ENCODE measurements around the gene PHB1. TPM values are rescaled to one million over a fixed set of nuclear protein-coding genes. Genes with fewer than 3 reads are reported as not detected.

Gene PHB1
- total and polyA plus RNA-seq, 2 of the 8 experiments (the other 6 are each of a cell fraction or from before 2014, with no cell fraction given): 386 to 597 TPM

DNA sequence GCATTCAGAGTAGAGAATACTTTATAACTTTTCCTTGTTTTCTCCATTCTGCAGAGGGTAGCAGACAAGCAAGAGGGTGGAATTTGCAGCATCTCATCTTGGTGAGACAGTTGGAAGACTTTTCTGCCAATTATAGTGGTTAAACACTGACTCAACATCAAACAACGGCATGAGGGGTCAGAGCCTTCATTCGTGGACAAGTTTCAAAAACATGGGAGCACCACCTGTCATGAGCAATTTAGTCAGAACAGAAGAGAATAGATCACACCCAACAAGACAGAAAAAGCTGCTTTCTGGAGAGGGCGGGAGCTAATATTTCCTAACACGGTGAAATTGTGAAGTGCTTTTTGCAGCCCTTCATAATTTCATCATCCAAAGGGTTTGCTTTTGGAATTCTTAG is 34.8 kb downstream of the PHB1 start:
- H2BK120ac ChIP-seq (replicated peaks; ENCODE audit: low read depth, low read length): no peak overlapping the region

More for the DNA sequence above, 34.8 kb downstream of the PHB1 start:
- ChIA-PET CTCF (ENCODE audit: partially characterized antibody) (interaction anchor here (1.9 to 7.5 kb wide), 2 partner anchors 13 to 39 kb away, joined by 4 to 65 read pairs; no protein-coding TSS in a partner anchor), POLR2A (ENCODE audit: partially characterized antibody) (no interaction called here)
- H3K4me1 ChIP-seq (replicated peaks in 1 of 4; ENCODE audit: control insufficient read depth in 3 of 4, insufficient read depth in 4 of 4, low read length in 3 of 4): peaks cover 4 to 8% (median 6%) of the 10 kb centered on the region in 4 experiments; a peak in 4 of 7 replicates
- no peak overlapping the region for H3K4me2 ChIP-seq (ENCODE audit: insufficient read depth in 1 of 2, low read depth in 2 of 2, low read length in 2 of 2)
- H4K20me1 ChIP-seq (replicated peaks in 1 of 2; ENCODE audit: control insufficient read depth in 1 of 2, insufficient read depth in 2 of 2, low read length in 2 of 2): no peaks in the 10 kb centered on the region
- no peak overlapping the region for H4K91ac ChIP-seq (replicated peaks; ENCODE audit: insufficient read length, low read length)
- no peak overlapping the region for H2BK15ac ChIP-seq (ENCODE audit: low read length)
- H3K4ac ChIP-seq (replicated peaks; ENCODE audit: insufficient read length, low read depth, low read length): no peak overlapping the region
- TF ChIP-seq, protein P1, sequence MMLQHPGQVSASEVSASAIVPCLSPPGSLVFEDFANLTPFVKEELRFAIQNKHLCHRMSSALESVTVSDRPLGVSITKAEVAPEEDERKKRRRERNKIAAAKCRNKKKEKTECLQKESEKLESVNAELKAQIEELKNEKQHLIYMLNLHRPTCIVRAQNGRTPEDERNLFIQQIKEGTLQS (IDR thresholded peaks at IDR 0.05; ENCODE audit: insufficient read depth, low read depth, low read length): no peak
- TF ChIP-seq RAD21 (IDR thresholded peaks at IDR 0.05 in 1 of 2, conservative IDR thresholded peaks at IDR 0.05 in 1 of 2; ENCODE audit: low read depth in 2 of 2, low read length in 2 of 2) (no peak), SAP30 (IDR thresholded peaks at IDR 0.05; ENCODE audit: insufficient read depth, insufficient replicate concordance, low read length) (no peak), SIN3A (conservative IDR thresholded peaks at IDR 0.05 in 1 of 2, IDR thresholded peaks at IDR 0.05 in 1 of 2; ENCODE audit: low read depth in 1 of 2, low read length in 2 of 2) (no peak), RNF2 (IDR thresholded peaks at IDR 0.05; ENCODE audit: borderline replicate concordance, low read depth, low read length, missing control alignments, poor library complexity, severe bottlenecking) (no peak), TAF7 (optimal IDR thresholded peaks at IDR 0.05; ENCODE audit: borderline replicate concordance, low read depth, low read length) (no peak)
- TF ChIP-seq, protein P2, sequence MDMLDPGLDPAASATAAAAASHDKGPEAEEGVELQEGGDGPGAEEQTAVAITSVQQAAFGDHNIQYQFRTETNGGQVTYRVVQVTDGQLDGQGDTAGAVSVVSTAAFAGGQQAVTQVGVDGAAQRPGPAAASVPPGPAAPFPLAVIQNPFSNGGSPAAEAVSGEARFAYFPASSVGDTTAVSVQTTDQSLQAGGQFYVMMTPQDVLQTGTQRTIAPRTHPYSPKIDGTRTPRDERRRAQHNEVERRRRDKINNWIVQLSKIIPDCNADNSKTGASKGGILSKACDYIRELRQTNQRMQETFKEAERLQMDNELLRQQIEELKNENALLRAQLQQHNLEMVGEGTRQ (IDR thresholded peaks at IDR 0.05; ENCODE audit: low read length): no peak
- H3K4me3 ChIP-seq (ENCODE audit: extremely low read depth in 1 of 4, insufficient read depth in 2 of 4, low read depth in 3 of 4, low read length in 4 of 4): no peak overlapping the region
- H2BK12ac ChIP-seq (ENCODE audit: low read depth, low read length): no peak overlapping the region
- H3K27me3 ChIP-seq (replicated peaks in 1 of 4; ENCODE audit: control insufficient read depth in 3 of 4, extremely low read depth in 1 of 4, insufficient read depth in 3 of 4, low read length in 3 of 4): no peaks in the 10 kb centered on the region
- no peak overlapping the region for H3K14ac ChIP-seq (ENCODE audit: insufficient read length)
- no peak overlapping the region for H3K23ac ChIP-seq (ENCODE audit: insufficient read length)
- no peak overlapping the region for H4K8ac ChIP-seq (ENCODE audit: extremely low read depth, insufficient read depth, low read length)
- no peak overlapping the region for H2BK5ac ChIP-seq (ENCODE audit: low read depth, low read length)
- H3K36me3 ChIP-seq (ENCODE audit: control insufficient read depth in 2 of 4, insufficient read depth in 4 of 4, low read length in 3 of 4): no peaks in the 10 kb centered on the region
- H2AFZ ChIP-seq (ENCODE audit: low read length): no peak overlapping the region
- 85% methylated on average over 4 of the region's 4 CpGs; no CpG with 5 or more reads in 1 of the 2 experiments for WGBS, 2 experiments (ENCODE audit: extremely low coverage in 1 of 2, insufficient coverage in 1 of 2, insufficient read length in 1 of 2, insufficient replicate concordance in 2 of 2, low coverage in 1 of 2, low lambda C conversion rate in 2 of 2, missing lambda C conversion rate in 1 of 2)
- no peak for FAIRE-seq
- no peak overlapping the region for H3K18ac ChIP-seq (ENCODE audit: extremely low read depth, low read length)
- no peak overlapping the region for H3K9ac ChIP-seq (replicated peaks in 1 of 4; ENCODE audit: extremely low read depth in 1 of 4, low read depth in 3 of 4, low read length in 3 of 4)
- no peak overlapping the region for H4K5ac ChIP-seq (ENCODE audit: insufficient read length, low read depth, low read length)
- no peak overlapping the region for H3K27ac ChIP-seq (ENCODE audit: low read depth, low read length)
- no peak for DNase-seq (ENCODE audit: low read depth in 1 of 2, low spot score in 2 of 2)
- H2BK20ac ChIP-seq (ENCODE audit: low read length): no peak overlapping the region
- H3K56ac ChIP-seq (replicated peaks; ENCODE audit: insufficient read length, low read depth, low read length): no peak overlapping the region
- no peaks in the 10 kb centered on the region for H3K79me1 ChIP-seq (ENCODE audit: low read depth, low read length)
- no peaks in the 10 kb centered on the region for H3K79me2 ChIP-seq (ENCODE audit: control insufficient read depth in 1 of 2, insufficient read depth in 2 of 2, low read length in 2 of 2)
- no peaks in the 10 kb centered on the region for H3K9me3 ChIP-seq (ENCODE audit: insufficient read depth in 2 of 2, low read depth in 1 of 2, low read length in 1 of 2)
- H3K23me2 ChIP-seq (ENCODE audit: low read depth, low read length): no peaks in the 10 kb centered on the region
- no peak overlapping the region for H2AK5ac ChIP-seq (ENCODE audit: low read depth, low read length)
